Loucy (cell line): ENCODE results near the gene LPP.

Experiments
- EZH2phosphoT487 ChIP-seq: fragments of 200-600 bp; IDR thresholded peaks from 2 replicates; pipeline ENCODE4 v1.6.1; 2018; ENCODE audit warnings: antibody characterized with exemption, mild to moderate bottlenecking, moderate library complexity, borderline replicate concordance
- TF ChIP-seq, protein P1 (sequence below): fragments of 200-600 bp; sonication (generic); conservative IDR thresholded peaks from 2 replicates; pipeline ENCODE4 v1.5.1; 2014; ENCODE audit warnings: mild to moderate bottlenecking, antibody characterized with exemption, low read length

DNA sequence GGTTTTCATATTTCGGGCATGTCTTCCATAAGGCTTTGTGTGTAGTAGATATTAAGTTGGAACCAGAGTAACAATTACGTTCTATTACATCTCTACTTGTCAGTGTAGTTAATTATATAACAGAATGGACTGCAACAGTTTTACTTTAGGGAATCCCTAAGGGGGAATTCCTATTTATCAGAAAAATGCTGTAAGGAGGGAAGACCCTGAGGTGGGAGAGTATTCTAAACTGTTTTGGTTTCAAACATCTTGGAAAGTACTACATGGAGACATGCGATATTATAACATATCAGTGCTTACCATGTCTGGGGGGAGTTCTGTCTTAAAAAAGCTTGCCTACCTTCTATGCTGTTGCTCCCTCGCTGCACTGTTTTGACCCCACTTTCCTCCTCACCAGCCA lies 238.1 kb downstream of the LPP start:
- TF ChIP-seq, protein P1, sequence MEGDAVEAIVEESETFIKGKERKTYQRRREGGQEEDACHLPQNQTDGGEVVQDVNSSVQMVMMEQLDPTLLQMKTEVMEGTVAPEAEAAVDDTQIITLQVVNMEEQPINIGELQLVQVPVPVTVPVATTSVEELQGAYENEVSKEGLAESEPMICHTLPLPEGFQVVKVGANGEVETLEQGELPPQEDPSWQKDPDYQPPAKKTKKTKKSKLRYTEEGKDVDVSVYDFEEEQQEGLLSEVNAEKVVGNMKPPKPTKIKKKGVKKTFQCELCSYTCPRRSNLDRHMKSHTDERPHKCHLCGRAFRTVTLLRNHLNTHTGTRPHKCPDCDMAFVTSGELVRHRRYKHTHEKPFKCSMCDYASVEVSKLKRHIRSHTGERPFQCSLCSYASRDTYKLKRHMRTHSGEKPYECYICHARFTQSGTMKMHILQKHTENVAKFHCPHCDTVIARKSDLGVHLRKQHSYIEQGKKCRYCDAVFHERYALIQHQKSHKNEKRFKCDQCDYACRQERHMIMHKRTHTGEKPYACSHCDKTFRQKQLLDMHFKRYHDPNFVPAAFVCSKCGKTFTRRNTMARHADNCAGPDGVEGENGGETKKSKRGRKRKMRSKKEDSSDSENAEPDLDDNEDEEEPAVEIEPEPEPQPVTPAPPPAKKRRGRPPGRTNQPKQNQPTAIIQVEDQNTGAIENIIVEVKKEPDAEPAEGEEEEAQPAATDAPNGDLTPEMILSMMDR = no peak
- TF ChIP-seq EZH2phosphoT487 = no peak
